ENCODE data around the gene RPAP3. TPM values are rescaled to one million over a fixed set of nuclear protein-coding genes. Genes with fewer than 3 reads are reported as not detected.

The RPAP3 gene
- total and polyA plus RNA-seq, 2 of the 4 experiments (the other 2 are of a cell fraction) = 10.6 to 13.4 TPM

- intact Hi-C loops (cut with micrococcal nuclease) (loop anchor here (10.0 kb wide), 1 partner anchor 453 kb away; no protein-coding TSS in a partner anchor), in situ Hi-C loops (cut with MboI; ENCODE audit: low sequenced_read_pairs) (loop anchor here (5.0 kb wide), 2 partner anchors 65 to 125 kb away; no protein-coding TSS in a partner anchor), dilution Hi-C loops (cut with HindIII; ENCODE audit: low sequenced_read_pairs, unreplicated experiment) (no loop called here)
- peaks cover 0 to 3% of the 10 kb centered on the region in 2 experiments; a peak in 1 of 4 replicates for H3K79me1 ChIP-seq (ENCODE audit: low read depth in 1 of 2, low read length in 2 of 2)
- H3K23ac ChIP-seq (ENCODE audit: low read depth, low read length) = no peak overlapping the region
- no peaks in the 10 kb centered on the region for H4K20me1 ChIP-seq (ENCODE audit: insufficient read depth, low read length)
- H2AK9ac ChIP-seq (replicated peaks; ENCODE audit: low read depth, low read length, poor library complexity) = no peak overlapping the region
- no peak overlapping the region for H3K9ac ChIP-seq (ENCODE audit: low read depth, low read length)
- WGBS, 2 experiments (ENCODE audit: extremely low coverage in 2 of 2, insufficient read length in 1 of 2) = 75% methylated on average over 2 of the region's 6 CpGs; no CpG with 5 or more reads in 1 of the 2 experiments
- no peak overlapping the region for H3K4me2 ChIP-seq (ENCODE audit: low read depth, low read length)
- no peak overlapping the region for H3K4me3 ChIP-seq (ENCODE audit: insufficient read depth, low read depth, low read length)
- no peak overlapping the region for H3K14ac ChIP-seq (replicated peaks; ENCODE audit: low read depth, low read length)
- H2AK5ac ChIP-seq (ENCODE audit: low read depth, low read length) = no peak overlapping the region
- no peak overlapping the region for H3K27ac ChIP-seq (ENCODE audit: insufficient read depth, low read length)
- no peak overlapping the region for H4K5ac ChIP-seq (ENCODE audit: low read depth, low read length)
- no peak overlapping the region for H4K91ac ChIP-seq (ENCODE audit: insufficient read depth, low read depth, low read length)
- no TSS peak for BruUV-seq (replicated peaks)
- ChIA-PET CTCF (interaction anchor here (0.6 kb wide), 1 partner anchor 630 kb away, joined by 3 read pairs; no protein-coding TSS in a partner anchor), POLR2A (ENCODE audit: unreplicated experiment) (no interaction called here)
- H2AFZ ChIP-seq (replicated peaks; ENCODE audit: low read length, poor library complexity) = no peak overlapping the region
- H3K27me3 ChIP-seq (ENCODE audit: control insufficient read depth, insufficient read depth, low read length) = no peaks in the 10 kb centered on the region
- no peak overlapping the region for H2BK5ac ChIP-seq (ENCODE audit: low read depth, low read length, poor library complexity, severe bottlenecking)
- TF ChIP-seq, protein P1, sequence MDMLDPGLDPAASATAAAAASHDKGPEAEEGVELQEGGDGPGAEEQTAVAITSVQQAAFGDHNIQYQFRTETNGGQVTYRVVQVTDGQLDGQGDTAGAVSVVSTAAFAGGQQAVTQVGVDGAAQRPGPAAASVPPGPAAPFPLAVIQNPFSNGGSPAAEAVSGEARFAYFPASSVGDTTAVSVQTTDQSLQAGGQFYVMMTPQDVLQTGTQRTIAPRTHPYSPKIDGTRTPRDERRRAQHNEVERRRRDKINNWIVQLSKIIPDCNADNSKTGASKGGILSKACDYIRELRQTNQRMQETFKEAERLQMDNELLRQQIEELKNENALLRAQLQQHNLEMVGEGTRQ (IDR thresholded peaks at IDR 0.05; ENCODE audit: low read depth, low read length) = no peak
- TF ChIP-seq MAZ (IDR thresholded peaks at IDR 0.05; ENCODE audit: borderline replicate concordance, low read depth, low read length) = no peak
- TF ChIP-seq RCOR1 (IDR thresholded peaks at IDR 0.05; ENCODE audit: insufficient replicate concordance, low read length) = no peak
- TF ChIP-seq CHD1 (IDR thresholded peaks at IDR 0.05; ENCODE audit: low read depth, low read length) = no peak
- no peak for TF ChIP-seq RFX5 (IDR thresholded peaks at IDR 0.05; ENCODE audit: low read depth, low read length)
- H2BK15ac ChIP-seq (ENCODE audit: low read depth, low read length) = no peak overlapping the region
- ATAC-seq (ENCODE audit: low read depth) (no peak), DNase-seq (no peak)
- no peaks in the 10 kb centered on the region for H3K9me1 ChIP-seq (ENCODE audit: insufficient read depth, low read length)
- no peak overlapping the region for H2BK120ac ChIP-seq (ENCODE audit: low read depth, low read length)
- H2BK20ac ChIP-seq (ENCODE audit: low read depth, low read length) = no peak overlapping the region
- no peaks in the 10 kb centered on the region for H3K9me3 ChIP-seq (ENCODE audit: control insufficient read depth, insufficient read depth, low read length)
- H4K8ac ChIP-seq (ENCODE audit: low read depth in 2 of 2, low read length in 2 of 2) = no peak overlapping the region
- H3K36me3 ChIP-seq (ENCODE audit: control insufficient read depth, insufficient read depth, low read length) = no peaks in the 10 kb centered on the region
- H3K4me1 ChIP-seq (ENCODE audit: control insufficient read depth, insufficient read depth, low read length) = peaks cover 3% of the 10 kb centered on the region; the same call in 1 of the 2 replicates
- no peak overlapping the region for H3K18ac ChIP-seq (ENCODE audit: low read depth, low read length)
- no peak overlapping the region for H3K56ac ChIP-seq (ENCODE audit: extremely low read depth, insufficient read depth, low read length)
- no peak overlapping the region for H3K4ac ChIP-seq (ENCODE audit: low read depth, low read length)
Measured at GRCh38 chr12:47712171-47712570, 6.3 kb upstream of the RPAP3 start.
